ENCODE measurements around the gene HSPA1A.
A peak's percentile ranks its signal among the peaks of the same experiment; 100 is the strongest.

DNA sequence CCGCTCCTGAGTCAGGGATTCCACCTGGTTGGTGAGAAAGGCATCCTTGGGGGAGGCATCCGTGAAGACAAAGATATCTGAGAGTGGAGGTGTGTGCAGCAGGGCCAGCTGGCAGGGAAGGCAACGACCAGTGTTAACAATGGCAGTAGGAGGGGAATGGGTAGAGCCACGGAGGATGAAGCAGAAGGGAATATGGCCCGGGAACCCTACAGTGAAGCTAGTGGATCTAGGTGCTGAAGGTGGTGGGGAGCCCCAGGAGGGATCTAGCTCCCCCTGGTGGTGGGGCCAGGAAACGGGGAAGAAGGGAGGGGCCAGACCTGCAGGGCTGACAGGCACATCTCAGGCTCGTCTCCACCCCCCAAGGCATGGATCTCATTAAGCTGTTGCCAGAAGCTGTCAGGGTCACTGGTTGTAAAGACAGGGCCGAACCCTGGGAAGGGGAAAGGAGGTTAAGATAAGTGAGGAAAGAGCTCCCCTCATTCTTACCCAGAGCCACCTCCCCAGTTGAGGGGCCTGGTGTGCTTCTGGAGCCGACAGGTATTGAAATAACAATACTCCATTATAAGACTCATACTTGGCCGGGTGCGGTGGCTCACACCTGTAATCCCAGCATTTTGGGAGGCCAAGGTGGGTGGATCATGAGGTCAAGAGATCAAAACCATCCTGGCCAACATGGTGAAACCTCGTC, 45.5 kb upstream of the HSPA1A start:
- TF ChIP-seq POLR2A (IDR thresholded peaks at IDR 0.05; ENCODE audit: low read depth), result no peak
- TF ChIP-seq, protein P1, sequence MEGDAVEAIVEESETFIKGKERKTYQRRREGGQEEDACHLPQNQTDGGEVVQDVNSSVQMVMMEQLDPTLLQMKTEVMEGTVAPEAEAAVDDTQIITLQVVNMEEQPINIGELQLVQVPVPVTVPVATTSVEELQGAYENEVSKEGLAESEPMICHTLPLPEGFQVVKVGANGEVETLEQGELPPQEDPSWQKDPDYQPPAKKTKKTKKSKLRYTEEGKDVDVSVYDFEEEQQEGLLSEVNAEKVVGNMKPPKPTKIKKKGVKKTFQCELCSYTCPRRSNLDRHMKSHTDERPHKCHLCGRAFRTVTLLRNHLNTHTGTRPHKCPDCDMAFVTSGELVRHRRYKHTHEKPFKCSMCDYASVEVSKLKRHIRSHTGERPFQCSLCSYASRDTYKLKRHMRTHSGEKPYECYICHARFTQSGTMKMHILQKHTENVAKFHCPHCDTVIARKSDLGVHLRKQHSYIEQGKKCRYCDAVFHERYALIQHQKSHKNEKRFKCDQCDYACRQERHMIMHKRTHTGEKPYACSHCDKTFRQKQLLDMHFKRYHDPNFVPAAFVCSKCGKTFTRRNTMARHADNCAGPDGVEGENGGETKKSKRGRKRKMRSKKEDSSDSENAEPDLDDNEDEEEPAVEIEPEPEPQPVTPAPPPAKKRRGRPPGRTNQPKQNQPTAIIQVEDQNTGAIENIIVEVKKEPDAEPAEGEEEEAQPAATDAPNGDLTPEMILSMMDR (IDR thresholded peaks at IDR 0.05), result peak; percentile 74 to 93 (median 86)

Measured in esophagus muscularis mucosa (tissue), 3 donors.